ENCODE data around the gene MAGED1.

DNA sequence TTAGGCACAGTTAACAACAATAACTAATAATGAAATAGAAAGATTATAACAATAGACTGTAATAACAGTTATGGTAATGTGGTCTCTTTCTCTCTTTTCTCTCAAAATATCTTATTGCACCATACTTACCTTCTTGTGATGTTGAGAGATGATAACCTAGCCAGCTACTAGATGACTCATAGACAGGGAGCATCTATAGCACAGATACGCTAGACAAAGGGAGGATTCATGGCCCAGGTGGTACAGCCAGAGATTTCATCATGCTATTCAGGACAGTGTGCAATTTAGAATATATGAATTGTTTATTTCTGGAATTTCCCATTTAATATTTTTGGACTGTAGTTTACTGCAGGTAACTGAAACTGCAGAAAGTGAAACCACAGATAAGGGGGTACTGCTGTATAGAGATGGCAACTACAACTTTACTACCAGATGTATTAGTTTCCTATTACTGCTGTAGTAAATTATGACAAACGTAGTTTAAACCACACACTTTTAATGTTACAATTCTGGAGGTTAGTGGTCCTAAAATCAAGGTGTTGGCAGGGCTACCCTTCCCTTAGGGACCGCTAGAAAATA, 41.8 kb upstream of the MAGED1 start:
- TF ChIP-seq, protein P1, sequence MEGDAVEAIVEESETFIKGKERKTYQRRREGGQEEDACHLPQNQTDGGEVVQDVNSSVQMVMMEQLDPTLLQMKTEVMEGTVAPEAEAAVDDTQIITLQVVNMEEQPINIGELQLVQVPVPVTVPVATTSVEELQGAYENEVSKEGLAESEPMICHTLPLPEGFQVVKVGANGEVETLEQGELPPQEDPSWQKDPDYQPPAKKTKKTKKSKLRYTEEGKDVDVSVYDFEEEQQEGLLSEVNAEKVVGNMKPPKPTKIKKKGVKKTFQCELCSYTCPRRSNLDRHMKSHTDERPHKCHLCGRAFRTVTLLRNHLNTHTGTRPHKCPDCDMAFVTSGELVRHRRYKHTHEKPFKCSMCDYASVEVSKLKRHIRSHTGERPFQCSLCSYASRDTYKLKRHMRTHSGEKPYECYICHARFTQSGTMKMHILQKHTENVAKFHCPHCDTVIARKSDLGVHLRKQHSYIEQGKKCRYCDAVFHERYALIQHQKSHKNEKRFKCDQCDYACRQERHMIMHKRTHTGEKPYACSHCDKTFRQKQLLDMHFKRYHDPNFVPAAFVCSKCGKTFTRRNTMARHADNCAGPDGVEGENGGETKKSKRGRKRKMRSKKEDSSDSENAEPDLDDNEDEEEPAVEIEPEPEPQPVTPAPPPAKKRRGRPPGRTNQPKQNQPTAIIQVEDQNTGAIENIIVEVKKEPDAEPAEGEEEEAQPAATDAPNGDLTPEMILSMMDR (IDR thresholded peaks at IDR 0.05): no peak
- TF ChIP-seq EZH2 (IDR thresholded peaks at IDR 0.05; ENCODE audit: borderline replicate concordance, insufficient read depth, low read depth, low read length, poor library complexity, severe bottlenecking): no peak

Measured in B cell (primary cell).